Measurements from ENCODE around the gene ATXN7L1.

- TF ChIP-seq GATA3 (IDR thresholded peaks at IDR 0.05; ENCODE audit: low read depth, low read length) (no peak), GATA2 (IDR thresholded peaks at IDR 0.05; ENCODE audit: low read depth, low read length) (no peak)
Observed at GRCh38 chr7:105665684-105666083, 210.7 kb downstream of the ATXN7L1 start.

All from SH-SY5Y (cell line).